GM19238 (cell line): ENCODE measurements around the gene FCGBP.
"Not testable (repeated sequence)": the region's sequence is repeated elsewhere in the genome, so short reads cannot be mapped to it uniquely, and the experiment has no call there.

ENCODE experiments used
- DNase-seq: peaks from one replicate; pipeline ENCODE4 v3.0.0; 2011; ENCODE audit warnings: low spot score; ENCODE audit not compliant: insufficient read length

FCGBP gene

GRCh38 chr19:39890755-39891551 is 43.5 kb downstream of the FCGBP start:
- no peak for DNase-seq

- DNase-seq, result not testable (repeated sequence)
These were observed 44.3 kb downstream of the FCGBP start for GRCh38 chr19:39889872-39890754.

- not testable (repeated sequence) for DNase-seq
These were observed 46.9 kb downstream of the FCGBP start for GRCh38 chr19:39887456-39887951.

- not testable (repeated sequence) for DNase-seq
These were observed 48.4 kb downstream of the FCGBP start for GRCh38 chr19:39885821-39886554.

GRCh38 chr19:39884721-39885120 is 49.7 kb downstream of the FCGBP start:
- DNase-seq, result not testable (repeated sequence)
